AML-193 (cell line): ENCODE results near the gene TRAF1.

Experiments used
- DNase-seq, 2 experiments: peaks; one replicate each; lab custom pipeline; 2025; lab: John Stamatoyannopoulos, UW

Gene TRAF1

GRCh38 chr9:120869360-120869687, 57.3 kb downstream of the TRAF1 start:
- no peak for DNase-seq

- peak; percentile 85 to 88 for DNase-seq
These were observed 57.8 kb downstream of the TRAF1 start for GRCh38 chr9:120868676-120869359.

- peak; percentile 85 to 88 for DNase-seq
These were observed 58.3 kb downstream of the TRAF1 start for GRCh38 chr9:120868339-120868675.

- DNase-seq = no peak
These were observed 58.8 kb downstream of the TRAF1 start for GRCh38 chr9:120867676-120868338.

- no peak for DNase-seq
These were observed 59.9 kb downstream of the TRAF1 start for GRCh38 chr9:120866651-120867050.

- DNase-seq = no peak
These were observed 60.8 kb downstream of the TRAF1 start for GRCh38 chr9:120865809-120866208.

GRCh38 chr9:120865176-120865575, 61.4 kb downstream of the TRAF1 start:
- DNase-seq = no peak

- no peak for DNase-seq
These were observed 61.9 kb downstream of the TRAF1 start for GRCh38 chr9:120864719-120865118.

- no peak for DNase-seq
These were observed 62.8 kb downstream of the TRAF1 start for GRCh38 chr9:120863833-120864232.

GRCh38 chr9:120862452-120862851, 64.1 kb downstream of the TRAF1 start:
- no peak for DNase-seq

- no peak for DNase-seq
These were observed 64.7 kb downstream of the TRAF1 start for GRCh38 chr9:120861935-120862334.

- no peak for DNase-seq
These were observed 66.5 kb downstream of the TRAF1 start for GRCh38 chr9:120860083-120860482.

GRCh38 chr9:120859361-120859760, 67.2 kb downstream of the TRAF1 start:
- DNase-seq = no peak

GRCh38 chr9:120857902-120858301, 68.7 kb downstream of the TRAF1 start:
- no peak for DNase-seq

GRCh38 chr9:120857481-120857880, 69.1 kb downstream of the TRAF1 start:
- no peak for DNase-seq

- DNase-seq = no peak
These were observed 69.9 kb downstream of the TRAF1 start for GRCh38 chr9:120856700-120857099.

- no peak for DNase-seq
These were observed 70.5 kb downstream of the TRAF1 start for GRCh38 chr9:120855827-120856670.

- DNase-seq = no peak
These were observed 71.8 kb downstream of the TRAF1 start for GRCh38 chr9:120854596-120855327.

GRCh38 chr9:120853198-120853597, 73.4 kb downstream of the TRAF1 start:
- no peak for DNase-seq
